CD4-positive, alpha-beta T cell treated with Interleukin-1 beta for 1 hour (primary cell): ENCODE results near the gene NRTN.

Experiments
- DNase-seq, 2 donors: peaks; one replicate each; pipeline ENCODE4 v3.0.0-alpha.2; 2020 to 2022

Gene NRTN

DNA sequence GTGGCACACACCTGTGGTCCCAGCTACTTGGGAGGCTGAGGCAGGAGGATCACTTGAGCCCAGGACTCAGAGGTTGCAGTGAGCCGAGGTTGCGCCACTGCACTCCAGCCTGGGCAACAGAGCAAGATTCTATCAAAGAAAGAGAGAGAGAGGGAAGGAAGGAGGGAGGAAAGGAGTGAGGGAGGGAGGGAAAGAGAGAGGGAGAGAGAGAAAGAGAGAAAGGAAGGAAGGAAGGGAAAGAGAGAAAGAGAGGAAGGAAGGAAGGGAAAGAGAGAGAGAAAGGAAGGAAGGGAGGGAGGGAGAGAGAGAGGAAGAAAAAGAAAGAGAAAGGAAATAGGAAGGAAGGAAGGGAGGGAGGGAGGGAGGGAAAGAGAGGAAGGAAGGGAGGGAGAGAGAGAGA, 12.4 kb downstream of the NRTN start:
- DNase-seq: no peak

DNA sequence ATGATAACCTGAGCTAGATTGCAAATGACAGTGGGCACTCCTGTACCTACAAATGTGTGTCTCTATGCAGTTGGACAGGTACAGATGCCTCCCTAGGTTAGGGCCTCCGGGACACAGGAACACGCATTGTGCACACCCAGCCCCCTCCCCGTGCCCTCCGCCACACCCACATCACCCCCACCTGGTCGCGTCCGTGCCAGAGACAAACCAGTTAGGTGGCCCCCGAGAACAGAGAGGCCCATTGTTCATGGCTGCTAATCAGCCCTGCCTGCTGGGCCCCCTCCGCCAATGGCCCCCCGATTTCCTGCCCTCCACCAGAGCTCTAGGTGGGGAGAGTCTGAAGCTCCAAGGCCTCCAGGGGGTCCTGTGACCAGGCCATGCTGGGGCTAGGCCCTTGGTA, 13.7 kb downstream of the NRTN start:
- no peak for DNase-seq

DNA sequence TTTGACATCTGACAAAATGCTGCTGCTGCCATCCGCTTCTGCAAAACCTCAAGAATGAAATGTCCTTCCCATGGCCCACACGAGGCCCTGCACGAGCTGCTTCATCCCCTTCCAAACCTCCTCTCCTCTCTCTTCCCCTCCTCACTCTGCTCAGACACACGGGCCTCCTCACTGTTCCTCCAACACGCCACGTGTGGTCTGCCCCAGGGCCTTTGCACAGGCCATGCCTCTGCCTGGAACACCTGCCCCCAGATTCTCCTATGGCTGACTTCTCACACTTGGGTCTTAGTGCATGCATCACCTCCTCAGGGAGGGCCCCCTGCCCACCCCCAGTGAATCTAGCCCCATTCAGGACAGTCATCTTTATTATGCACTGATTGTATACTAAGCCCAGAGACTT, 15.9 kb downstream of the NRTN start:
- no peak for DNase-seq

DNA sequence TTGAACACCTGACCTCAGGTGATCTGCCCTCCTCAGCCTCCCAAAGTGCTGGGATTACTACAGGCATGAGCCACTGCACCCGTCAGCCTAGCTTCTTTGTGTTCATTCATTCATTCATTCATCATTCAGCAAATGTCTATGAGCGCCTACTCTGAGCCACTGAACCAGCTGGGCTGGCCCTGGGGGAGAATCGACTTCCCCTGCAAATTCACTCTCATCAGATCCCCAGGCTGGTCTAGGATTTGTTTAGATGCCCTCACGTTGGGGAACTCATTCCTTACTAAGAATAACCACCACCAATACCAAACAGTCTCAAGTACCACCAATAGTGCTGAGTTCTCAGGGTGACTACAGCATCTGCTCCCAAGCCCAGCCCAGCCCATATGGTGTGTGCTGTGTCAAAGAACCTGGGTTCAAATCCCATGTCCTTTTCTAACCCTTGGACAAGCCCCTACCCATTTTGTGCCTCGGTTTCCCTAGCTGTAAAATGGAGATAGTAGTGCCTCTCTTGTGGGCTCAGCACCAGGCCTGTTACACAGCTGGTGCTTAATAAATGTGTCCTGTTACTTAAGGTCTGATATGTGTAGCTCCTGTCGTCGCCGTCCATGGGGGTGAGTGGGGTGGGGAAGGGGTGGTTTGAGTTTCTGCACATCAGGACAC, 16.8 kb downstream of the NRTN start:
- DNase-seq: no peak

DNA sequence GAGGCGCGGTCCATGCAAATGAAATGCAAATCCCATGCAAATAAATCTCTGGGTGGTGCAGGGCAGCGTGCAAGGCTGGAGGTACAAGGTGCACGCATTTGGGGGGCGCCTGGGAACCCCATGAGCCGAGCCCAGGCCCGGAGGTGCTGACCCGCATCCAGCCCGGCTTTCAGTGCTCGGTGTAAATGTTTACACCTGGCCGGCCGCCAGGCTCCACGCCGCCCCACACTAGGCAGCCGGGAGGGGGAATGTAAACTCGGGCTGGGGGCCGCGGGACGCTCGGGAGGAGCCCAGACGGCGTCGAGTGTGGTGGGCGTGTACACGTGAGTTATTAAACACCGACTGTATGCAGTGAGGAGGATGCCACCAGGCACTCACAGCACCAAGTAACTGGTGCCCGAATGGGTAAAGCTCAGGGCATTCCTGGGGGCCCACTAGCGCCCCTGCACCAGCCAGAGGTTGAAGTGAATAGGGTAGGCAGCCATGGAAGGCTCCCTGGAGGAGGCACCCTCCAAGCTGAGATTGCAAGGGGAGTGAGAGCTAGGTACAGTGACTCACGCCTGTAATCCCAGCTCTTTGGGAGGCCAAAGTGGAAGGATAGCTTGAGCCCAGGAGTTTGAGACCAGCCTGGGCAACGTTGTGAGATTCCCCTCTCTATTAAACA, 17.4 kb downstream of the NRTN start:
- no peak for DNase-seq

DNA sequence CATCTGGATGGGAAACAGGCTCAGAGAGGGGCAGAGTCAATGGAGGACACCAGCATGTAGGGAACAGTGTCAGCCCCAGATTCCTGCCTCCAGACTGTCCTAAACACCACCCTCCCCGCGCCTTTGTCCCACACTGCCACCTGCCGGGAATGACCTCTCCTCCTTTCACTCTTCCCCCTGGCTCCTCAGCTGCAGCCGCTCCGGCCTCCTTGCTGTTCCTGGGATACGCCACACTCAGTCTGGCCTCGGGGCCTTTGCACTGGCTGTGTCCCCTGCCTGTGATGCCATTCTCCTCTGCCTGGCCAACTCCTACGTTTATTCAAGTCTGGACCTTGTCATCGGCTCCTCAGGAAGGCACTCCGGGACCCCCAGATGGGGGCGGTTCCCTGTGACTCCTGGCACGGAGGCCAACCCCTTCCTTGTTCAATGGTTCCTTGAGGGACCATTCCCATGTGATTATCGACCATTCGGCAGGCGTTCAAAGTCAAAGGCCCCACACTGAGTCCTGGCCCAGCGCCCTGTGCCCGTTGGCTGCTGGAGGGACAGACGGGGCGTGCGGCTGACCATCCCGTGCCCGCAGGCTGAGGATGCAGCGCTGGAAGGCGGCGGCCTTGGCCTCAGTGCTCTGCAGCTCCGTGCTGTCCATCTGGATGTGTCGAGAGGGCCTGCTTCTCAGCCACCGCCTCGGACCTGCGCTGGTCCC, 18.9 kb downstream of the NRTN start:
- no peak for DNase-seq

DNA sequence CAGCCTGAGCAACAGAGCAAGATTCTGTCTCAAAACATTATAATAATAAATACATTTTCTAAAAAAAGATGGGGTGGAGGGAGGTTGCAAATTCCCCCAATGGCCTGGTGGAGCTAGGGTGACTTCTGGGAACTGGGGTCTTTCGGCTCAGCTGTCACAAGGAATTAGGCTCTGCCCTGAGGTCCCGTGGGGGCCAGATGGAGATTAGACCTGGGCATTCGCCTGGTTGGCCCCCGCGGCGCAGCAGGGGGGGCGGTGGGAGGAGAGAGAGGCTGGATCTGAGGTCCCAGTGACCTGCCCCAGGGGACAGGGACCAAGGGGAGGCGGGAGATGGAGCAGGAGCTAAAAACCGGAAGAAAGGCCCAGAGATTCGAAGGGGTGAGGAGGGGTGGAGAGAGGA, 19.9 kb downstream of the NRTN start:
- no peak for DNase-seq

DNA sequence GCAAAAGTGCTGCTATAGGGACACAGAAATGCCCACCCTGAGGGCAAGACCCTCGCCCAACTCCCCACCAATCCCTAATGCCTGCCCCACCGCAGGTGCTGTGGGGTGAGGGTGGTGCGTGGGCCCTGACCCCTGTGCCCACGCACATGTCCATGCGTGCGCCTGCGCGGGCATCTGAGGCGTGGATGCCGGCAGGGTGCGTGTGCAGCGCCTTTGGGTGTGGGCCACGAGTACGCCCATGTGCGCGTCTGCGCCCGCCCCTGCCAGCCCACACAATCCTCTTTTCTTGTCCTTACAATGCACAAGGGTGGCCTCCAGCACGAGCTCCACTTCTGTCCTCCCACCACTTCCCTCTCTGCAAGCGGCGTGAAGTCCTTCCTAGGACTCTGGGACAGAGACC, 20.3 kb downstream of the NRTN start:
- DNase-seq: no peak

DNA sequence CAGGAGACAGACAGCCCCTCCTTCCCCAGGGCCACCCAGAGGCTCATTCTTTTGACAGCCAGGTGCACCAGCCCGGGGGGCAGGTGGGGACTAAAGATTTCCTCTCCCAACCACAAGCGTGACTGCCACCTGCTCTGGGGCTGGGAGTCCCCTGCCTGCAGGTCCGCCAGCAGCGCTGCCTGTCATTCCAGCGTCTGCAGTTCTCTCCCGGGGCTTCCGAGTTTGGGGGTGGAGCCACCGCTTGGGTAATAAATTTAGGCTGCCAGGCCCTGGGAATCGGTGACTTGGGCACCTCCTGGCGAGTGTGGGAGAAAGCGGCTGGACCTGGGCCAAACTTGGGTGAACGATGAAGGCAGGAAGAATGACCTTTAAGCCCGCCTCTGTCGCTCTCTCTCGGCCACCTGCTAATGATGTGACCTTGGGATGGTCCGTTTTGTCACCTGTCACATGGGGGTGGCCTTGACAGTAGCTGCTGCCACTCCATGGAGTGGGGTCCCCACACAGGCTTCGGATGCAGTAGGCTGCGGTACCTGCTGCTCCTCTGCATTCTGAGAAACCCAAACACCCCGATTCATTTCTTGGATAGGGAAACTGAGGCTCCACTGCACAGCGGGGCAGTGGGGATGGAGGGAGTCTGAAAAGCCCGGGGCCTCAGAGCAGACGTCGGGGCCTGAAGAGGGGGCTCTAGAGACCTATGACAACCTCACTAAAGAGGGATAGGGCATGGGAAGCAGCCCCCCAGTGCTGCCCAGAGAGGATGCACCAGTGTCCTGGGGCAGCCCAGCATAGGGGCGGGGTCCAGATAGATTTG, 21.9 kb downstream of the NRTN start:
- peak; percentile 22 to 26 for DNase-seq

DNA sequence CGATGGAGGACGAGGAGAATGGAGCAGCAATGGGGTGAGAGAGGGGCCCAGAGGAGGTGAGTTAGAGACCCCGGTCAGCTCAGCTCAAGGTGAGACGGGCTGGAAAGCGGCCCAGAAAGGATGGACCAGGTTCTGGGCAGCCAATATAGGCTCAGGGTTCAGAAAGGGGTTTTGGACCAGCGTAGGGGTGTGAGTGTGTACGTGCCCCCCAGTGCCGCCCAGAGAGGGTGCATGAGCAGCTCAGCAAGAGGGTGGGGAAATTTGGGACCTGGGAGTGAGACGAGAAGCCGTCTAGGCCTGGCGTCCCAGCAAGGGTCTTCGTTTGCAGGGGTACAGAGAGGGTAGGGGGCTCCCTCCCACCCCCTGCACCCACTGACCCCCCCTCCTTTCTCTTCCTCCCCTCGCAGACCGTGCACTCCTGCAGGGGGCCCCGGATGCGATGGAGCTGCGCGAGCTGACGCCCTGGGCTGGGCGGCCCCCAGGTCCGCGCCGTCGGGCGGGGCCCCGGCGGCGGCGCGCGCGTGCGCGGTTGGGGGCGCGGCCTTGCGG, 22.5 kb downstream of the NRTN start:
- no peak for DNase-seq

DNA sequence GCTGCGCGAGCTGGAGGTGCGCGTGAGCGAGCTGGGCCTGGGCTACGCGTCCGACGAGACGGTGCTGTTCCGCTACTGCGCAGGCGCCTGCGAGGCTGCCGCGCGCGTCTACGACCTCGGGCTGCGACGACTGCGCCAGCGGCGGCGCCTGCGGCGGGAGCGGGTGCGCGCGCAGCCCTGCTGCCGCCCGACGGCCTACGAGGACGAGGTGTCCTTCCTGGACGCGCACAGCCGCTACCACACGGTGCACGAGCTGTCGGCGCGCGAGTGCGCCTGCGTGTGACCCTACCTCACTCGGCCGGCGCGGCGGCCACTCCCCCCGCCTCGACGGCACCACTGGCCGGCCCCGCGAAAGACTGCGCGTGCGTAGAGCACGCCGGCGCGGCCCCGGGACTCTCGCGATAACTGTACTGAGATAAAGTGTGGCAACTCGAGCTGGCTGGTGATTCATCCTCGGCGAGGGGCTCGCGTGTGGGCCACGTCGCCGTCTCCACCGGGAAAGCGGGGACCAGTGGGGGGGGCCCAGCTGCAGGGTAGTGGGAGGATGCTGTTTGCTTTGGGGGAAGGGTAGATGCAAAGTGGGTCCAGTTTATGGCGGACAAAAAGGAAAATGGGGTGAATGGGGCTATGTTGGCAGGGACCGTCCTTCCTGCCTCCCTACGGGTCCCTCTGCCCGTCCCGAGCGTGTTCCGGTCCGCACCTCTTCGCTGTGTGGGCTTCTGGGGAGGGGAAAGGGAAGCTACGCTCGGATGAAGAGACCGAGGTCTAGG, 23.2 kb downstream of the NRTN start:
- DNase-seq: peak; percentile 94

DNA sequence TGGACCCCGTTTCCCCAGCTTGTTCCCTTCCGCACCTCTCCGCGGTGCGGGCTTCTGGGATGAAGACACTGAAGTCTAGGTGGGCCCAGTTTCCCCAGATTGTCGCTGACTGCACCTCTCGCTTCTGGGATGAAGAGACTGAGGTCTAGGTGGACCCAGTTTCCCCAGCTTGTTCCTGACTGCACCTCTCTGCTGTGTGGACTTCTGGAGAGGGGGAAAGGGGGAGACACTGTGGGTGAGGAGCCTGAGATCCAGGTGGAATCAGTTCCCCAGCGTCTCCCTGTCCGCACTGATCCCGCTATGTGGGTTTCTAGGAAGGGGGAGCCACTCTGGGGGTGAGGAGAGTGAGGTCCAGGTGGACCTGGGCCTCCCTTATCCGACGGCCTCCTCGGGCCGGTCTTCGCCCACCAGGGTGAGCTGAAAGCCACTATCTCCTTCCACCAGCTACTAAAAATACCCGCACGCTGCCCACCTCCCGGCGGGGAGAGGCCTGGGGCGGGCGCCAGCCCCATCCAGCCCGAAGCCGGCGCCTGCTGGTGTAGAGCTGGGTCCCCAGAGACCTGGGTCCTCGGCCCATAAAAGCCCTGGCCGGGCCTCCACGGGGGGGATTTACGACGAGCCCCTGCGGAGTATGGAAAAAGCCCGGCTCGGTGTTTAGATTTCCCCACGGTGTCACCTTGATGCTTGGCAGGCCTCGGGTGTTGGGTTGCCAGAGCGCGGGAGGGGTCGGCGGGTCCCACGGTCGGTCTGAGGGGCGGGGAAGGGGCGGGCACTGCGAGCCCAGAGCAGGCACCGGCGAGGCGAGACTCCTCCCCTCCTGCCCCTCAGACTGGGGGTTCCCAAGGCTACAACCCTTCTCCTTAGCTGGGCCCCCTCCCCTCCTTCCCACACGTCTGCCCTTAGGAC, 24.0 kb downstream of the NRTN start:
- peak; percentile 7 to 8 for DNase-seq

DNA sequence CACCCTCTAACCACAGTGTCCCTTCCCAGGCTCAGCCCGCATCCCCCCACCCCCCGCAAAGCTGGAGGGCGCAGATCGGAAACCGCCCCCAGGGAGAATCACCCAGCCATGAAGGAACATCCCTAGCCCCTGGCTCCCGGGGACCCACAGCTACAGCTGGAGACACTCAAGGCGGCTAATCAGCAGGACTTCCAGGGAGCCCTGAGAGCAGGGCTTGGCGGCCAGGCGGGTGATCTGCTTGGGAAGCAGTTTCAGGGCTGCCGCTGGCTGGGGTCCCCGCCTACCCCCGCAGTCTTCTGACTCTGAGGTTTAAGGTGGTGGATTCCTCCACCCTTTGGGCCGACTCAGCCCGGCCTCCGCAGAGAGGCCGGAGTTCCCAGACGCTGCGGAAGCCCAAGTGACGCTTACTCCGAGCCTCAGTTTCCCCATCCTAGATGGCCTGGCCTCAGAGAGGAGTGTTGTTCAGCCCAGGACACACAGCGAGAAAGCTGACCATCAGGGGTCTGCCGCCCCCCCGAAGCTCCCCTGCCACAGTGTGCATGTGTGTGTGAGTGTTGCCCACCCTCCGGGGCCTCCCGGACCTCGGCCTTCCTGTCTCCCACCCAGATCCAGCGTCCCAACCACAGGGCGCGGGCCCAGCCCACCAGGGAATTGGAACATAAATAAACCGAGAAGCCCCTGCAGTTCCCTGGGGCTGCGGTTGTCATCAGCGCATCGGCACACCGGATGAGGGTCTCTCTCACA, 24.9 kb downstream of the NRTN start:
- DNase-seq: no peak

DNA sequence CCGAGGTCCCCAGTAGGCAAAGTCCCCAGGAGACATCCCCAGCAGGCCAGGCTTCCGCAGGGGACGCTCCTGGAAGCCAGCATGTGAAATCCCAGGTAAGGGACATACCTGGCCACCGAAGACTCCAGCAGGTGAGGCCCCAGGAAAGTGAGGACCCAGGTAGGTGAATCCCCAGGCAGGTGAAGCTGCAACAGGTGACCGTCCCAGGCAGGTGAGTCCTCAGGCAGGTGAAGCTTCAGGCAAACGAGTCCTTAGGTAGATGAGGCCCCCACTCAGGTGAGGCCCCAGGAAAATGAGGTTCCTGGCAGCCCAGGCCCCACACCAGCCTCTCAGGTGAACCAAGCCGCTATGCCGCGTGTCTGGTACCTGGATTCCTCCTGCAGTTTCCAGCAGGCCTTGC, 26.3 kb downstream of the NRTN start:
- no peak for DNase-seq

DNA sequence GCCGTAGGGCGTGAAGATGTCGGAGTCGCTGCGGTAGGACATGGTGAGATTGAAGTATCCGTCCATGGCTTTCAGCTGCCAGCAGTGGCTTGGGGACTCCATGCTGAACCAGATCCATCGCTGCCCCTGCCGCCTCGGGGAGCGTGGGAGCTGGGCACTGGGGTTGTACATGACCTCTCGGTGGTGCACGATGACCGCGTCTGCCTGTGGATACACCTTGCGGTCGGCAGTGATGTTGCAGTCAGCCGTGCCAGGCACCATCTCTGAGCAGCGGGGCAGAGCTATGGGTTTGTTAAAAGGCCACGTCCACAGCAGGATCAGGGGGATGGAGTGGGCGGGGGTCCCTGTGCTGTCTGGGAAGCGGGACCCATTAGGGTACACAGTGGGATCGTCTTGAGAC, 27.2 kb downstream of the NRTN start:
- DNase-seq: no peak

DNA sequence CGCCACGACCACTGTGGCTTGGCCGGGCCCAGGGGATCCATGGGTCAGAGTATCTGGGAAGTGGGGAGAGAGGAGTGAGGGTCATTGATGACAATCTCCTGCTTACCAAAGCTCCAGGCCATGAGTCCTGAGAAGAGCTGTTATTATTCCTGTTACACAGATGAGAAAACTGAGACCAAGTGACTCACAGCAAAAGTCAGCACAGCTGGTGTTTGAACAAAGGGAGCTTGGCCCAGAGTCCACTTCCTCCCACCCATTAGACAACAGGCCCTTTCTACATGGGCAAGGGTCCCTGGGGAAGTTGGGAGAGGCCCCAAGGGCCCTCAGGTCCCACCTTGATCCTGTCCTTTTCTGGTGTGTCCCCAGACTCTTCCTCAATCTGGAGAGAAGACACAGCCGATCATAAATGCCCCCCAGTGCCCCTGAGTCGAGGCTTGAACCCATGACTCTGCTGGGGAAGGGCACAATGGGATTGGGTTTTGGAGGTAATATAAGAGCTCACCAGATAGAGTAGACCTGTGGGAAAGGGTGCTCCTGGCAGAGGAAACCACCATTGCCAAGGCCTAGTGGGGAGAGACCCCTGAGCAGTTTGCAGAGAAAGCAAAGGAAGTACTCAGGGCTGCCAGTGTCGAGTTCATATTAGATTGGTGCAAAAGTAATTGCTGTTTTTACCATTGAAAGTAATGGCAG, 27.8 kb downstream of the NRTN start:
- DNase-seq: no peak

DNA sequence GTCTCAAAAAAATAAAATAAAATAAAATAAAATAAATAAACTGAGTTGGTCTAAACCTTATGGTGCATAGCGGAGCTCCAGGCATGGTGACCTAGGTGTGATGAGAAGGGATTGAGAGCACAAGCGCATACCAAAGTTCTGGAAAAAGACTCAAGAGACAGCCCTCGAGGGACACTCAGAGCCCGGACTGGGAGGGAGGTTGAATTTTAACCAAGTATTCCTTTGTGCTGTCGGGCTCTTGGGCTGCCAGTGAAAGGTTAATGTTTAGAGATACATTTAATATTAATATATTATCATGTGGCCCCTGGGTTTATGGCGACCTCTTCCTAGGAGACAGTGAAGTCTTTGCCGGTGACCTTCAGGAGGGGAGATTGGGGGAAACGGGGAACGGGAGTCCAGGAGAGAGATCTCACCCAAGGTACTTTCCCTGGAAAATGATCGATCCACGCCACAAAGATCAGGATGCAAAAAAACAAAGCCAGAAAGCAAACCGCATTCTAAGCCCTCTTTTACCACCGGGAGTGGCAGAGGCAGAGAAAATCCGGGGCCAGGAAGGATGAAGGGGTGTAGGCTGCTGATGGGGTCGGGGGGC, 33.0 kb downstream of the NRTN start:
- DNase-seq: no peak

DNA sequence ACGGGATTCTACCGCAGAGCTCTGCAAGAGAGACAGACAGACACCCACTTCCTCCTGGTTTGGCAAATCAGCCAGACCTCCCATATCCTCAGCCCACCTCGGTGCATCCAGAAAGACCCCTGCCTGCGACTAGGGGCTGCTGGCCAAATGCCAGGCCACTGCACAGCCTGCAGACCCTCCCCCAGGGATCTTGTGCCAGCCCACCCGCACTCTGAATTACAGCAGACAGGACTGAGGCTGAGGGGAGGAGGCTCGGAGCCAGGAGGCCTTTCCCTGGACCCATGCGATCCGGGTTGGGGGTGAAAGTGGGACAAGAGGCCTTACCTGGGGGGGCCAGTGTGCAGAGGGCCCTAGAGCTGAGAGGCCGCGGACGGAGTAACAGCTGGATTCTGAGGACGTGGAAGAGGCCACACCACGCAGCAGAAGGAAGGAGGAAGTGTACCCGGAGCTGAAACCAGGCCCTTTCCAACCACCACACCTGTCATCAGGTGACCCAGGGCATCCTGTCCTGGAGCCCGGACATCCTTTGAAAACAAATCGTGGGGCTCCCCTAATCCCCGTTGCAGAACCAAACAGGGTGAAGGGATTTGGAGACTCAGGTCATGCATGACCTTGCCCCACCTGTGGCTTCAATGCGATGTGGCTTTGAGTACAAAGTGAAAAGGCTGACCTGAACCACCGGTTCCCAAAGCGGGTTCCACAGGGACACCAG, 33.6 kb downstream of the NRTN start:
- no peak for DNase-seq
